Measurements from ENCODE around the gene DOCK6.

Gene DOCK6

GRCh38 chr19:11261971-11262839, at the start of gene DOCK6:
TSS of gene DOCK6 (minus strand) at chr19:11262524. CDS start at chr19:11262440, 84 bp downstream.
- DNase-seq (ENCODE audit: low spot score): no peak

GRCh38 chr19:11306337-11306736, 44.0 kb upstream of the DOCK6 start:
- DNase-seq (ENCODE audit: low spot score): no peak

GRCh38 chr19:11304936-11305335, 42.6 kb upstream of the DOCK6 start:
- DNase-seq (ENCODE audit: low spot score): no peak

- no peak for DNase-seq (ENCODE audit: low spot score)
Measured at GRCh38 chr19:11300811-11301120, 38.4 kb upstream of the DOCK6 start.

- no peak for DNase-seq (ENCODE audit: low spot score)
Measured at GRCh38 chr19:11299946-11300810, 37.9 kb upstream of the DOCK6 start.

GRCh38 chr19:11296264-11296663, 33.9 kb upstream of the DOCK6 start:
- DNase-seq (ENCODE audit: low spot score): no peak

GRCh38 chr19:11295665-11296245, 33.4 kb upstream of the DOCK6 start, which contains the start of gene TSPAN16:
TSS of gene TSPAN16 (plus strand) at chr19:11296160. CDS start at chr19:11296298, 138 bp downstream.
- DNase-seq (ENCODE audit: low spot score): no peak

- DNase-seq (ENCODE audit: low spot score): no peak
Measured at GRCh38 chr19:11295180-11295579, 32.9 kb upstream of the DOCK6 start.

GRCh38 chr19:11293433-11294389, 31.4 kb upstream of the DOCK6 start:
- peak; percentile 89 for DNase-seq (ENCODE audit: low spot score)

GRCh38 chr19:11291991-11292390, 29.7 kb upstream of the DOCK6 start:
- DNase-seq (ENCODE audit: low spot score): no peak

GRCh38 chr19:11291415-11291814, 29.1 kb upstream of the DOCK6 start:
- DNase-seq (ENCODE audit: low spot score): no peak

GRCh38 chr19:11290256-11290655, 27.9 kb upstream of the DOCK6 start:
- no peak for DNase-seq (ENCODE audit: low spot score)

- DNase-seq (ENCODE audit: low spot score): no peak
Measured at GRCh38 chr19:11288349-11288748, 26.0 kb upstream of the DOCK6 start.

- DNase-seq (ENCODE audit: low spot score): no peak
Measured at GRCh38 chr19:11286312-11286974, 24.1 kb upstream of the DOCK6 start.

- no peak for DNase-seq (ENCODE audit: low spot score)
Measured at GRCh38 chr19:11284515-11284914, 22.2 kb upstream of the DOCK6 start.

- no peak for DNase-seq (ENCODE audit: low spot score)
Measured at GRCh38 chr19:11281356-11282049, 19.2 kb upstream of the DOCK6 start.

- DNase-seq (ENCODE audit: low spot score): peak; percentile 78
Measured at GRCh38 chr19:11279505-11280236, 17.3 kb upstream of the DOCK6 start.

- DNase-seq (ENCODE audit: low spot score): no peak
Measured at GRCh38 chr19:11278670-11279069, 16.3 kb upstream of the DOCK6 start.

- DNase-seq (ENCODE audit: low spot score): no peak
Measured at GRCh38 chr19:11274533-11275086, 12.3 kb upstream of the DOCK6 start.
